ENCODE data around the gene TMTC4.
"Not testable (repeated sequence)": the region's sequence is repeated elsewhere in the genome, so short reads cannot be mapped to it uniquely, and the experiment has no call there.

TMTC4 gene

GRCh38 chr13:100674572-100674871 is at the start of gene TMTC4:
TMTC4 (minus strand) TSS chr13:100674795; CDS start chr13:100670362, 4,433 bp downstream.
- Histone ChIP-seq H3K27ac (ENCODE audit: low read length) (no peak within 1 kb of the TSS), H3K4me3 (ENCODE audit: low read length) (peak within 1 kb of the TSS; percentile 85)

GRCh38 chr13:100722517-100722916 is 47.9 kb upstream of the TMTC4 start:
- H3K36me3 ChIP-seq (ENCODE audit: control insufficient read depth, insufficient read depth, low read length) = no peaks in the 10 kb centered on the region
- DNase-seq (ENCODE audit: low read depth, low spot score) = no peak
- no peak overlapping the region for H3K27ac ChIP-seq (ENCODE audit: low read length)
- H3K4me1 ChIP-seq (ENCODE audit: control insufficient read depth, insufficient read depth, low read length) = no peaks in the 10 kb centered on the region
- no peak overlapping the region for H3K4me3 ChIP-seq (ENCODE audit: low read length)
- H3K27me3 ChIP-seq (ENCODE audit: control insufficient read depth, insufficient read depth, low read length) = no peaks in the 10 kb centered on the region
- WGBS (ENCODE audit: insufficient coverage, insufficient read length) = no CpG with 5 or more reads among the region's 7 CpGs
- H3K9me3 ChIP-seq (ENCODE audit: control insufficient read depth, insufficient read depth, low read length) = no peaks in the 10 kb centered on the region

More at GRCh38 chr13:100674572-100674871, at the start of gene TMTC4:
- DNase-seq (ENCODE audit: low read depth, low spot score) = no peak
- no CpG with 5 or more reads among the region's 45 CpGs for WGBS (ENCODE audit: insufficient coverage, insufficient read length)
- Histone ChIP-seq H3K4me1 (ENCODE audit: control insufficient read depth, insufficient read depth, low read length) (no peaks in the 10 kb centered on the region), H3K36me3 (ENCODE audit: control insufficient read depth, insufficient read depth, low read length) (no peaks in the 10 kb centered on the region), H3K27me3 (ENCODE audit: control insufficient read depth, insufficient read depth, low read length) (no peaks in the 10 kb centered on the region; the same call in 1 of the 2 replicates), H3K9me3 (ENCODE audit: control insufficient read depth, insufficient read depth, low read length) (no peaks in the 10 kb centered on the region)

- Histone ChIP-seq H3K4me1 (ENCODE audit: control insufficient read depth, insufficient read depth, low read length) (no peaks in the 10 kb centered on the region), H3K36me3 (ENCODE audit: control insufficient read depth, insufficient read depth, low read length) (no peaks in the 10 kb centered on the region), H3K4me3 (ENCODE audit: low read length) (no peak overlapping the region), H3K27me3 (ENCODE audit: control insufficient read depth, insufficient read depth, low read length) (no peaks in the 10 kb centered on the region), H3K27ac (ENCODE audit: low read length) (no peak overlapping the region), H3K9me3 (ENCODE audit: control insufficient read depth, insufficient read depth, low read length) (no peaks in the 10 kb centered on the region)
- peak; percentile 39 for DNase-seq (ENCODE audit: low read depth, low spot score)
- 100% methylated on average over 1 of the region's 6 CpGs for WGBS (ENCODE audit: insufficient coverage, insufficient read length)
These were observed 47.4 kb upstream of the TMTC4 start for GRCh38 chr13:100721885-100722512.

GRCh38 chr13:100715604-100716003 is 41.0 kb upstream of the TMTC4 start:
- no peak for DNase-seq (ENCODE audit: low read depth, low spot score)
- WGBS (ENCODE audit: insufficient coverage, insufficient read length) = no CpG with 5 or more reads among the region's 7 CpGs
- Histone ChIP-seq H3K4me3 (ENCODE audit: low read length) (no peak overlapping the region), H3K36me3 (ENCODE audit: control insufficient read depth, insufficient read depth, low read length) (no peaks in the 10 kb centered on the region), H3K27ac (ENCODE audit: low read length) (no peak overlapping the region), H3K27me3 (ENCODE audit: control insufficient read depth, insufficient read depth, low read length) (no peaks in the 10 kb centered on the region), H3K4me1 (ENCODE audit: control insufficient read depth, insufficient read depth, low read length) (no peaks in the 10 kb centered on the region), H3K9me3 (ENCODE audit: control insufficient read depth, insufficient read depth, low read length) (no peaks in the 10 kb centered on the region)

GRCh38 chr13:100714478-100714877 is 39.9 kb upstream of the TMTC4 start:
- no peak overlapping the region for H3K27ac ChIP-seq (ENCODE audit: low read length)

GRCh38 chr13:100710176-100710575 is 35.6 kb upstream of the TMTC4 start:
- no peak overlapping the region for H3K27ac ChIP-seq (ENCODE audit: low read length)
- no peak for DNase-seq (ENCODE audit: low read depth, low spot score)
- WGBS (ENCODE audit: insufficient coverage, insufficient read length) = no CpG with 5 or more reads among the region's 5 CpGs

More at GRCh38 chr13:100714478-100714877, 39.9 kb upstream of the TMTC4 start:
- H3K4me3 ChIP-seq (ENCODE audit: low read length) = no peak overlapping the region
- H3K27me3 ChIP-seq (ENCODE audit: control insufficient read depth, insufficient read depth, low read length) = no peaks in the 10 kb centered on the region
- WGBS (ENCODE audit: insufficient coverage, insufficient read length) = no CpG with 5 or more reads among the region's 2 CpGs
- H3K36me3 ChIP-seq (ENCODE audit: control insufficient read depth, insufficient read depth, low read length) = no peaks in the 10 kb centered on the region
- no peak for DNase-seq (ENCODE audit: low read depth, low spot score)
- H3K9me3 ChIP-seq (ENCODE audit: control insufficient read depth, insufficient read depth, low read length) = no peaks in the 10 kb centered on the region
- H3K4me1 ChIP-seq (ENCODE audit: control insufficient read depth, insufficient read depth, low read length) = no peaks in the 10 kb centered on the region

GRCh38 chr13:100707818-100708740 is 33.5 kb upstream of the TMTC4 start:
- Histone ChIP-seq H3K27me3 (ENCODE audit: control insufficient read depth, insufficient read depth, low read length) (no peaks in the 10 kb centered on the region), H3K27ac (ENCODE audit: low read length) (no peak overlapping the region), H3K9me3 (ENCODE audit: control insufficient read depth, insufficient read depth, low read length) (no peaks in the 10 kb centered on the region), H3K4me1 (ENCODE audit: control insufficient read depth, insufficient read depth, low read length) (no peaks in the 10 kb centered on the region), H3K36me3 (ENCODE audit: control insufficient read depth, insufficient read depth, low read length) (no peaks in the 10 kb centered on the region), H3K4me3 (ENCODE audit: low read length) (no peak overlapping the region)
- WGBS (ENCODE audit: insufficient coverage, insufficient read length) = no CpG with 5 or more reads among the region's 12 CpGs
- no peak for DNase-seq (ENCODE audit: low read depth, low spot score)

More at GRCh38 chr13:100710176-100710575, 35.6 kb upstream of the TMTC4 start:
- no peaks in the 10 kb centered on the region for H3K4me1 ChIP-seq (ENCODE audit: control insufficient read depth, insufficient read depth, low read length)
- H3K36me3 ChIP-seq (ENCODE audit: control insufficient read depth, insufficient read depth, low read length) = no peaks in the 10 kb centered on the region
- H3K4me3 ChIP-seq (ENCODE audit: low read length) = no peak overlapping the region
- no peaks in the 10 kb centered on the region for H3K27me3 ChIP-seq (ENCODE audit: control insufficient read depth, insufficient read depth, low read length)
- no peaks in the 10 kb centered on the region for H3K9me3 ChIP-seq (ENCODE audit: control insufficient read depth, insufficient read depth, low read length)

- H3K4me3 ChIP-seq (ENCODE audit: low read length); H3K27ac ChIP-seq (ENCODE audit: low read length); H3K27me3 ChIP-seq (ENCODE audit: control insufficient read depth, insufficient read depth, low read length); H3K4me1 ChIP-seq (ENCODE audit: control insufficient read depth, insufficient read depth, low read length); H3K9me3 ChIP-seq (ENCODE audit: control insufficient read depth, insufficient read depth, low read length); DNase-seq (ENCODE audit: low read depth, low spot score); H3K36me3 ChIP-seq (ENCODE audit: control insufficient read depth, insufficient read depth, low read length): not testable (repeated sequence)
- no CpG with 5 or more reads among the region's 16 CpGs for WGBS (ENCODE audit: insufficient coverage, insufficient read length)
These were observed 23.7 kb upstream of the TMTC4 start for GRCh38 chr13:100698331-100698730.

- no peak overlapping the region for H3K4me3 ChIP-seq (ENCODE audit: low read length)
- H3K4me1 ChIP-seq (ENCODE audit: control insufficient read depth, insufficient read depth, low read length) = no peaks in the 10 kb centered on the region; the same call in 1 of the 2 replicates
- DNase-seq (ENCODE audit: low read depth, low spot score) = no peak
- H3K36me3 ChIP-seq (ENCODE audit: control insufficient read depth, insufficient read depth, low read length) = no peaks in the 10 kb centered on the region
- no peaks in the 10 kb centered on the region for H3K9me3 ChIP-seq (ENCODE audit: control insufficient read depth, insufficient read depth, low read length)
- no peak overlapping the region for H3K27ac ChIP-seq (ENCODE audit: low read length)
- 100% methylated on average over 1 of the region's 2 CpGs for WGBS (ENCODE audit: insufficient coverage, insufficient read length)
- H3K27me3 ChIP-seq (ENCODE audit: control insufficient read depth, insufficient read depth, low read length) = no peaks in the 10 kb centered on the region
These were observed 20.8 kb upstream of the TMTC4 start for GRCh38 chr13:100695509-100695773.

GRCh38 chr13:100694722-100695508 is 20.3 kb upstream of the TMTC4 start:
- no peaks in the 10 kb centered on the region; the same call in 1 of the 2 replicates for H3K4me1 ChIP-seq (ENCODE audit: control insufficient read depth, insufficient read depth, low read length)
- WGBS (ENCODE audit: insufficient coverage, insufficient read length) = no CpG with 5 or more reads among the region's 12 CpGs
- no peaks in the 10 kb centered on the region for H3K36me3 ChIP-seq (ENCODE audit: control insufficient read depth, insufficient read depth, low read length)
- no peak for DNase-seq (ENCODE audit: low read depth, low spot score)
- no peak overlapping the region for H3K4me3 ChIP-seq (ENCODE audit: low read length)
- H3K9me3 ChIP-seq (ENCODE audit: control insufficient read depth, insufficient read depth, low read length) = peaks cover 1% of the 10 kb centered on the region; the same call in 1 of the 2 replicates
- no peaks in the 10 kb centered on the region for H3K27me3 ChIP-seq (ENCODE audit: control insufficient read depth, insufficient read depth, low read length)
- H3K27ac ChIP-seq (ENCODE audit: low read length) = no peak overlapping the region

Data from iPS DF 6.9 (cell line).